Stimulated activated CD4-positive, alpha-beta T cell treated with anti-CD3 and anti-CD28 coated beads, Interleukin-1b, Interleukin-23, amount 100 ng/mL, for 1 hour (primary cell): ENCODE results near the gene PPP4R3A.
"Not testable (repeated sequence)": the region's sequence is repeated elsewhere in the genome, so short reads cannot be mapped to it uniquely, and the experiment has no call there.

Experiments
- DNase-seq, 2 donors: peaks; one replicate each; pipeline ENCODE4 v3.0.0-alpha.2; 2020; ENCODE audit warnings: low read depth in 2 of 2

Gene PPP4R3A

GRCh38 chr14:91503000-91503504, 7.1 kb downstream of the PPP4R3A start:
- DNase-seq: no peak

- no peak for DNase-seq
Observed at GRCh38 chr14:91501951-91502930, 7.9 kb downstream of the PPP4R3A start.

- no peak for DNase-seq
Observed at GRCh38 chr14:91501348-91501747, 8.8 kb downstream of the PPP4R3A start.

GRCh38 chr14:91496790-91497189, 13.3 kb downstream of the PPP4R3A start:
- DNase-seq: no peak

- DNase-seq: not testable (repeated sequence)
Observed at GRCh38 chr14:91494392-91495065, 15.6 kb downstream of the PPP4R3A start.

GRCh38 chr14:91493169-91493568, 16.9 kb downstream of the PPP4R3A start:
- no peak for DNase-seq

- no peak for DNase-seq
Observed at GRCh38 chr14:91484744-91485143, 25.4 kb downstream of the PPP4R3A start.

- no peak for DNase-seq
Observed at GRCh38 chr14:91484186-91484585, 25.9 kb downstream of the PPP4R3A start.

GRCh38 chr14:91482263-91483013, 27.7 kb downstream of the PPP4R3A start:
- no peak for DNase-seq

GRCh38 chr14:91477388-91477787, 32.7 kb downstream of the PPP4R3A start:
- DNase-seq: no peak

GRCh38 chr14:91473046-91473445, 37.1 kb downstream of the PPP4R3A start:
- no peak for DNase-seq

GRCh38 chr14:91470216-91470615, 39.9 kb downstream of the PPP4R3A start:
- no peak for DNase-seq

- no peak for DNase-seq
Observed at GRCh38 chr14:91466192-91466591, 43.9 kb downstream of the PPP4R3A start.

GRCh38 chr14:91464615-91465205, 45.4 kb downstream of the PPP4R3A start:
- DNase-seq: no peak

- no peak for DNase-seq
Observed at GRCh38 chr14:91458612-91459011, 51.5 kb downstream of the PPP4R3A start.

- no peak for DNase-seq
Observed at GRCh38 chr14:91456283-91456682, 53.8 kb downstream of the PPP4R3A start.

GRCh38 chr14:91454580-91454979, 55.5 kb downstream of the PPP4R3A start:
- no peak for DNase-seq

- DNase-seq: no peak
Observed at GRCh38 chr14:91454155-91454554, 56.0 kb downstream of the PPP4R3A start.

- no peak for DNase-seq
Observed at GRCh38 chr14:91453744-91454143, 56.4 kb downstream of the PPP4R3A start.

- DNase-seq: no peak
Observed at GRCh38 chr14:91444335-91445020, 65.6 kb downstream of the PPP4R3A start.

- DNase-seq: no peak
Observed at GRCh38 chr14:91439345-91439744, 70.8 kb downstream of the PPP4R3A start.
